H1 (cell line): ENCODE results near the gene GRID2. TPM values are rescaled to one million over a fixed set of nuclear protein-coding genes. Genes with fewer than 3 reads are reported as not detected.

Experiments
- CTCF ChIA-PET: fragments of 300-600 bp; sonication (Branson Sonifier 250); formaldehyde crosslinking; loops from one replicate; lab custom pipeline; 2021; ENCODE audit not compliant: partially characterized antibody; lab: Charles Lee
- POLR2A ChIA-PET: fragments of 300-600 bp; sonication (Branson Sonifier 250); formaldehyde crosslinking; loops from one replicate; lab custom pipeline; 2021; ENCODE audit warnings: inconsistent platforms; ENCODE audit not compliant: partially characterized antibody; lab: Charles Lee
- DNase-seq, 2 experiments: peaks; one replicate each; pipeline versions ENCODE4 v3.0.0 to v3.0.0-alpha.2; 2010 to 2022; ENCODE audit warnings: low spot score in 2 of 2, low read depth in 1 of 2, mixed read lengths in 1 of 2
- FAIRE-seq: peaks from 2 replicates; lab custom pipeline; 2011; peaks lifted over from hg19 to GRCh38; lab: Jason Lieb, UNC
- H2AFZ ChIP-seq: 2 replicates; pipeline ENCODE4 v1.8.1; 2012; ENCODE audit warnings: low read length, inconsistent platforms
- H2AK5ac ChIP-seq: 2 replicates; pipeline ENCODE4 v1.6.1; 2013; ENCODE audit warnings: low read depth, low read length
- H2BK120ac ChIP-seq: replicated peaks from 2 replicates; pipeline ENCODE3; 2013; ENCODE audit warnings: low read depth, low read length, inconsistent platforms
- H2BK12ac ChIP-seq: 2 replicates; pipeline ENCODE4 v1.6.1; 2013; ENCODE audit warnings: low read depth, low read length
- H2BK15ac ChIP-seq: 2 replicates; pipeline ENCODE4 v1.6.1; 2013; ENCODE audit warnings: low read length
- H2BK20ac ChIP-seq: 2 replicates; pipeline ENCODE4 v1.6.1; 2013; ENCODE audit warnings: low read length
- H2BK5ac ChIP-seq: 2 replicates; pipeline ENCODE4 v1.6.1; 2013; ENCODE audit warnings: low read depth, low read length
- H3K14ac ChIP-seq: 2 replicates; pipeline ENCODE4 v1.6.1; 2013; ENCODE audit warnings: inconsistent platforms; ENCODE audit not compliant: insufficient read length
- H3K18ac ChIP-seq: 2 replicates; pipeline ENCODE4 v1.6.1; 2013; ENCODE audit warnings: low read length; ENCODE audit errors: extremely low read depth
- H3K23ac ChIP-seq: 2 replicates; pipeline ENCODE4 v1.6.1; 2013; ENCODE audit warnings: inconsistent platforms; ENCODE audit not compliant: insufficient read length
- H3K23me2 ChIP-seq: 2 replicates; pipeline ENCODE4 v1.6.1; 2013; ENCODE audit warnings: low read depth, low read length
- H3K27ac ChIP-seq: 2 replicates; pipeline ENCODE4 v1.6.1; 2011; ENCODE audit warnings: low read depth, low read length, inconsistent platforms
- H3K27me3 ChIP-seq, 4 experiments: replicated peaks in 1 of 4; 1 replicate in 1 of 4; 2 replicates in 3 of 4; pipeline versions ENCODE4 v1.6.1 to v1.8.1; 2011 to 2013; ENCODE audit warnings: low read length in 3 of 4, mild to moderate bottlenecking in 3 of 4, inconsistent platforms in 2 of 4, mixed read lengths in 2 of 4, moderate library complexity in 1 of 4; ENCODE audit not compliant: control insufficient read depth in 3 of 4, insufficient read depth in 3 of 4; ENCODE audit errors: extremely low read depth in 1 of 4
- H3K36me3 ChIP-seq, 4 experiments: 2 replicates each; pipeline versions ENCODE4 v1.6.1 to v1.8.1; 2011 to 2013; ENCODE audit warnings: mild to moderate bottlenecking in 4 of 4, low read length in 3 of 4, moderate library complexity in 2 of 4, control low read depth in 1 of 4, inconsistent platforms in 1 of 4; ENCODE audit not compliant: insufficient read depth in 4 of 4, control insufficient read depth in 2 of 4
- H3K4ac ChIP-seq: replicated peaks from 2 replicates; pipeline ENCODE3; 2013; ENCODE audit warnings: low read length, low read depth, mixed read lengths, inconsistent platforms; ENCODE audit not compliant: insufficient read length
- H3K4me1 ChIP-seq, 4 experiments: replicated peaks in 1 of 4; 1 replicate in 1 of 4; 2 replicates in 3 of 4; pipeline versions ENCODE4 v1.6.1 to v1.8.1; 2011 to 2013; ENCODE audit warnings: low read length in 3 of 4, inconsistent platforms in 2 of 4, mixed read lengths in 1 of 4; ENCODE audit not compliant: insufficient read depth in 4 of 4, control insufficient read depth in 3 of 4
- H3K4me2 ChIP-seq, 2 experiments: 2 replicates each; pipeline versions ENCODE4 v1.6.1 to v1.8.1; 2011 to 2013; ENCODE audit warnings: low read depth in 2 of 2, low read length in 2 of 2, control low read depth in 1 of 2, inconsistent platforms in 1 of 2, mild to moderate bottlenecking in 1 of 2; ENCODE audit not compliant: insufficient read depth in 1 of 2
- H3K4me3 ChIP-seq, 4 experiments: fragments of 200-600, 300-600 bp in 1 of 4; sonication (generic), shearing (Covaris generic), sonication (Bioruptor Twin) in 1 of 4; 2 replicates each; pipeline versions ENCODE4 v1.5.1 to v1.8.1; 2011 to 2016; ENCODE audit warnings: low read length in 4 of 4, low read depth in 3 of 4, control low read depth in 2 of 4, inconsistent platforms in 2 of 4, mild to moderate bottlenecking in 2 of 4, mixed read lengths in 1 of 4, moderate library complexity in 1 of 4; ENCODE audit not compliant: insufficient read depth in 2 of 4; ENCODE audit errors: extremely low read depth in 1 of 4
- H3K56ac ChIP-seq: replicated peaks from 2 replicates; pipeline ENCODE3; 2013; ENCODE audit warnings: low read depth, mild to moderate bottlenecking, mixed read lengths, low read length, inconsistent platforms; ENCODE audit not compliant: insufficient read length
- H3K79me1 ChIP-seq: 2 replicates; pipeline ENCODE4 v1.6.1; 2013; ENCODE audit warnings: low read depth, low read length, control low read depth
- H3K79me2 ChIP-seq, 2 experiments: 2 replicates each; pipeline versions ENCODE4 v1.6.1 to v1.8.1; 2012 to 2013; ENCODE audit warnings: low read length in 2 of 2, mild to moderate bottlenecking in 2 of 2, inconsistent platforms in 1 of 2; ENCODE audit not compliant: insufficient read depth in 2 of 2, control insufficient read depth in 1 of 2
- H3K9ac ChIP-seq, 4 experiments: replicated peaks in 1 of 4; 1 replicate in 1 of 4; 2 replicates in 3 of 4; pipeline versions ENCODE4 v1.6.1 to v1.8.1; 2011 to 2013; ENCODE audit warnings: low read depth in 3 of 4, low read length in 3 of 4, control low read depth in 2 of 4, mild to moderate bottlenecking in 2 of 4, moderate library complexity in 2 of 4, inconsistent platforms in 1 of 4; ENCODE audit errors: extremely low read depth in 1 of 4
- H3K9me3 ChIP-seq, 2 experiments: 2 replicates each; pipeline versions ENCODE4 v1.6.1 to v1.8.1; 2012 to 2013; ENCODE audit warnings: mild to moderate bottlenecking in 2 of 2, moderate library complexity in 2 of 2, control low read depth in 1 of 2, inconsistent platforms in 1 of 2, low read depth in 1 of 2, low read length in 1 of 2, mixed read lengths in 1 of 2; ENCODE audit not compliant: insufficient read depth in 2 of 2
- H4K20me1 ChIP-seq, 2 experiments: replicated peaks in 1 of 2; 2 replicates each; pipeline versions ENCODE3 to v1.8.1; 2011 to 2013; ENCODE audit warnings: inconsistent platforms in 2 of 2, low read length in 2 of 2, mild to moderate bottlenecking in 1 of 2; ENCODE audit not compliant: insufficient read depth in 2 of 2, control insufficient read depth in 1 of 2
- H4K5ac ChIP-seq: 2 replicates; pipeline ENCODE4 v1.6.1; 2013; ENCODE audit warnings: low read length, low read depth, mixed read lengths, inconsistent platforms; ENCODE audit not compliant: insufficient read length
- H4K8ac ChIP-seq: 2 replicates; pipeline ENCODE4 v1.8.0; 2013; ENCODE audit warnings: mild to moderate bottlenecking, moderate library complexity, low read length, inconsistent platforms; ENCODE audit not compliant: insufficient read depth; ENCODE audit errors: extremely low read depth
- H4K91ac ChIP-seq: replicated peaks from 2 replicates; pipeline ENCODE3; 2013; ENCODE audit warnings: low read length, mixed read lengths, inconsistent platforms; ENCODE audit not compliant: insufficient read length
- BACH1 ChIP-seq: IDR thresholded peaks from 2 replicates; pipeline ENCODE4 v1.6.1; 2012; ENCODE audit warnings: low read length, improper control_type of control experiment
- CBX5 ChIP-seq: fragments of 300-800, 300-1000 bp; sonication (generic); IDR thresholded peaks from 2 replicates; pipeline ENCODE4 v1.7.1; 2016; ENCODE audit warnings: antibody characterized with exemption, low read length, low read depth
- CTCF ChIP-seq, 3 experiments: IDR thresholded peaks; 1 replicate in 2 of 3; 2 replicates in 1 of 3; pipeline versions ENCODE4 v1.5.1 to v1.6.1; 2011; ENCODE audit warnings: low read length in 3 of 3, mild to moderate bottlenecking in 3 of 3, inconsistent platforms in 2 of 3, low read depth in 1 of 3, moderate library complexity in 1 of 3; ENCODE audit not compliant: insufficient read depth in 1 of 3; ENCODE audit errors: control extremely low read depth in 1 of 3
- KDM1A ChIP-seq: fragments of 200-600, 300-600 bp; sonication (generic); IDR thresholded peaks from 2 replicates; pipeline ENCODE4 v1.7.1; 2016; ENCODE audit warnings: mild to moderate bottlenecking, low read length, borderline replicate concordance
- KDM4A ChIP-seq: IDR thresholded peaks from one replicate; pipeline ENCODE4 v1.7.1; 2012; ENCODE audit warnings: low read depth, mild to moderate bottlenecking, moderate library complexity, low read length, inconsistent platforms; ENCODE audit not compliant: severe bottlenecking
- MAFK ChIP-seq: IDR thresholded peaks from 2 replicates; pipeline ENCODE4 v1.6.1; 2012; ENCODE audit warnings: low read depth, mild to moderate bottlenecking, improper control_type of control experiment, low read length
- RFX5 ChIP-seq: IDR thresholded peaks from 2 replicates; pipeline ENCODE4 v1.6.1; 2011; ENCODE audit warnings: low read depth, low read length, improper control_type of control experiment, borderline replicate concordance
- SAP30 ChIP-seq: fragments of 300-600 bp; sonication (generic); IDR thresholded peaks from 2 replicates; pipeline ENCODE4 v1.7.1; 2012; ENCODE audit warnings: low read length, moderate library complexity, mild to moderate bottlenecking, inconsistent platforms; ENCODE audit not compliant: insufficient read depth, insufficient replicate concordance
- SIRT6 ChIP-seq: IDR thresholded peaks from one replicate; pipeline ENCODE4 v1.7.1; 2012; ENCODE audit warnings: low read length, inconsistent platforms
- SIX5 ChIP-seq: IDR thresholded peaks from 2 replicates; pipeline ENCODE4 v1.6.1; 2011; ENCODE audit warnings: mild to moderate bottlenecking, low read depth, low read length
- SP1 ChIP-seq: IDR thresholded peaks from 2 replicates; pipeline ENCODE4 v1.6.1; 2011; ENCODE audit warnings: low read depth, low read length
- WGBS, 2 experiments: shearing (Covaris generic) in 1 of 2; methylation state at CpG; one replicate each; pipeline versions ENCODE4 v1.1.6 to v1.1.7; 2013 to 2015; ENCODE audit warnings: low lambda C conversion rate in 2 of 2, mixed read lengths in 2 of 2, inconsistent platforms in 1 of 2, low coverage in 1 of 2, missing lambda C conversion rate in 1 of 2; ENCODE audit not compliant: insufficient replicate concordance in 2 of 2, insufficient coverage in 1 of 2, insufficient read length in 1 of 2; ENCODE audit errors: extremely low coverage in 1 of 2, missing lambda C conversion rate in 1 of 2; 5-methylcytosine and 5-hydroxymethylcytosine counted together
- polyA plus RNA-seq, 7 experiments: library from polyadenylated mRNA; depleted of rRNA in 3 of 7; stranded (reverse) in 5 of 7; unstranded in 2 of 7; fragments of >200 nt in 5 of 7; fragments of 200-250 nt in 2 of 7; gene quantifications; 1 replicate in 5 of 7; 2 replicates in 1 of 7; 4 replicates in 1 of 7; pipeline versions ENCODE4 v1.2.1 to v1.2.3, GENCODE V29; 2011 to 2013; ENCODE audit warnings: missing spikeins in 2 of 7, mixed read lengths in 2 of 7
- total RNA-seq: library from RNA; stranded (reverse); fragmentation: NEBNext Ultra II Directional; extraction: Animal tissue kit (Norgen Biotek cat#: 25700); gene quantifications from 2 replicates; pipeline ENCODE4 v1.2.1, GENCODE V29; 2021

Gene GRID2
- total and polyA plus RNA-seq, 2 of the 8 experiments (the other 6 are each of a cell fraction or from before 2014, with no cell fraction given), result 31.1 to 81.9 TPM

- H3K4me1 ChIP-seq, result peaks cover 0 to 15% (median 8%) of the 10 kb centered on the region in 4 experiments; a peak in 6 of 7 replicates
- H3K14ac ChIP-seq, result no peak overlapping the region
- H3K27ac ChIP-seq, result no peak overlapping the region
- H3K23ac ChIP-seq, result no peak overlapping the region
- H3K79me2 ChIP-seq, result no peaks in the 10 kb centered on the region
- H3K9me3 ChIP-seq, result no peaks in the 10 kb centered on the region
- H3K36me3 ChIP-seq, result no peaks in the 10 kb centered on the region
- no peaks in the 10 kb centered on the region for H3K23me2 ChIP-seq
- FAIRE-seq, result no peak
- no peak overlapping the region for H3K4me3 ChIP-seq
- no peak overlapping the region for H3K4ac ChIP-seq
- no peak overlapping the region for H2BK20ac ChIP-seq
- no peak overlapping the region for H2AFZ ChIP-seq
- POLR2A ChIA-PET, result interaction anchor here (0.6 kb wide), 1 partner anchor 18 kb away, joined by 5 read pairs; no protein-coding TSS in a partner anchor
- no peak overlapping the region for H2AK5ac ChIP-seq
- no peaks in the 10 kb centered on the region for H4K20me1 ChIP-seq
- CTCF ChIA-PET, result interaction anchor here (0.8 to 1.5 kb wide), 2 partner anchors 22 to 25 kb away, joined by 4 read pairs; no protein-coding TSS in a partner anchor
- no peak overlapping the region for H2BK5ac ChIP-seq
- H3K18ac ChIP-seq, result no peak overlapping the region
- no peak overlapping the region for H3K56ac ChIP-seq
- no peak overlapping the region for H4K8ac ChIP-seq
- no peak overlapping the region for H3K9ac ChIP-seq
- H2BK15ac ChIP-seq, result no peak overlapping the region
- peak overlapping the region in 1 of 2 experiments; percentile 25; a peak in 1 of 4 replicates for H3K4me2 ChIP-seq
- H4K91ac ChIP-seq, result no peak overlapping the region
- peak in 1 of 2 experiments; percentile 50 for DNase-seq
- no peak overlapping the region for H4K5ac ChIP-seq
- 84% methylated on average over 7 of the region's 7 CpGs; no CpG with 5 or more reads in 1 of the 2 experiments for WGBS, 2 experiments
- no peak overlapping the region for H2BK120ac ChIP-seq
- no peak overlapping the region for H2BK12ac ChIP-seq
- no peaks in the 10 kb centered on the region for H3K27me3 ChIP-seq
- H3K79me1 ChIP-seq, result no peaks in the 10 kb centered on the region
- TF ChIP-seq CBX5 (no peak), SP1 (no peak), RFX5 (no peak), SIRT6 (no peak), KDM1A (no peak), SIX5 (no peak), MAFK (no peak), SAP30 (no peak), BACH1 (no peak), KDM4A (no peak), CTCF (IDR thresholded peaks at IDR 0.05; ENCODE audit: control extremely low read depth in 1 of 3, insufficient read depth in 1 of 3, low read depth in 1 of 3, low read length in 3 of 3) (no peak)
Observed at GRCh38 chr4:93730760-93731159, 1427.0 kb downstream of the GRID2 start.
